CD14-positive monocyte (primary cell): ENCODE results near the gene RPS21. TPM values are rescaled to one million over a fixed set of nuclear protein-coding genes. Genes with fewer than 3 reads are reported as not detected.
A peak's percentile ranks its signal among the peaks of the same experiment; 100 is the strongest.

ENCODE experiments used
- DNase-seq, 3 donors: peaks; one replicate each; pipeline ENCODE4 v3.0.0-alpha.2; 2011 to 2022
- H2AFZ ChIP-seq: 2 replicates; pipeline ENCODE4 v1.6.0; 2012; ENCODE audit warnings: mild to moderate bottlenecking, low read depth, low read length, inconsistent platforms; ENCODE audit not compliant: insufficient read depth, poor library complexity, severe bottlenecking
- H3K27ac ChIP-seq, 2 donors: 1 replicate in 1 of 2; 2 replicates in 1 of 2; pipeline ENCODE4 v1.5.1; 2012 to 2013; ENCODE audit warnings: low read length in 2 of 2, control low read depth in 1 of 2, inconsistent platforms in 1 of 2, low read depth in 1 of 2, mild to moderate bottlenecking in 1 of 2
- H3K27me3 ChIP-seq, 2 donors: one replicate each; pipeline versions ENCODE4 v1.6.0 to v1.6.1; 2011 to 2013; ENCODE audit warnings: low read length in 2 of 2; ENCODE audit not compliant: control insufficient read depth in 2 of 2, insufficient read depth in 2 of 2
- H3K36me3 ChIP-seq, 2 donors: replicated peaks in 1 of 2; 1 replicate in 1 of 2; 2 replicates in 1 of 2; pipeline versions ENCODE4 v1.5.1 to v1.6.1; 2012 to 2013; ENCODE audit warnings: low read length in 2 of 2, control low read depth in 1 of 2, inconsistent platforms in 1 of 2, mild to moderate bottlenecking in 1 of 2; ENCODE audit not compliant: insufficient read depth in 2 of 2, control insufficient read depth in 1 of 2
- H3K4me1 ChIP-seq, 2 donors: 1 replicate in 1 of 2; 2 replicates in 1 of 2; pipeline versions ENCODE4 v1.5.1 to v1.6.1; 2012 to 2013; ENCODE audit warnings: low read length in 2 of 2, control low read depth in 1 of 2, inconsistent platforms in 1 of 2, mild to moderate bottlenecking in 1 of 2, moderate library complexity in 1 of 2; ENCODE audit not compliant: insufficient read depth in 2 of 2, control insufficient read depth in 1 of 2
- H3K4me2 ChIP-seq: replicated peaks from 2 replicates; pipeline ENCODE3; 2012; ENCODE audit warnings: low read length, moderate library complexity, mild to moderate bottlenecking; ENCODE audit not compliant: poor library complexity, severe bottlenecking; ENCODE audit errors: extremely low read depth
- H3K4me3 ChIP-seq, 3 experiments: fragments of 200-600 bp in 1 of 3; sonication (generic) in 1 of 3; replicated peaks in 1 of 3; 1 replicate in 2 of 3; 2 replicates in 1 of 3; pipeline ENCODE4 v1.5.1; 2011 to 2013; ENCODE audit warnings: low read length in 3 of 3, mild to moderate bottlenecking in 3 of 3, control low read depth in 2 of 3, low read depth in 2 of 3, inconsistent platforms in 1 of 3, moderate library complexity in 1 of 3
- H3K79me2 ChIP-seq: 2 replicates; pipeline ENCODE4 v1.6.0; 2012; ENCODE audit warnings: mild to moderate bottlenecking, control low read depth, inconsistent platforms, low read length, moderate library complexity; ENCODE audit not compliant: insufficient read depth
- H3K9ac ChIP-seq: 2 replicates; pipeline ENCODE4 v1.6.0; 2017; ENCODE audit warnings: low read length, mild to moderate bottlenecking; ENCODE audit not compliant: insufficient read depth, poor library complexity, severe bottlenecking
- H3K9me3 ChIP-seq, 2 donors: replicated peaks in 1 of 2; 1 replicate in 1 of 2; 2 replicates in 1 of 2; pipeline versions ENCODE4 v1.5.1 to v1.6.1; 2012 to 2013; ENCODE audit warnings: low read length in 2 of 2, control low read depth in 1 of 2; ENCODE audit not compliant: control insufficient read depth in 1 of 2, insufficient read depth in 1 of 2
- H4K20me1 ChIP-seq: 2 replicates; pipeline ENCODE4 v1.6.0; 2012; ENCODE audit warnings: mild to moderate bottlenecking, low read length, control low read depth, moderate library complexity; ENCODE audit not compliant: insufficient read depth
- H3K27ac Mint-ChIP-seq, 7 donors: one replicate each; pipeline ENCODE4 v1.8.0; 2020; ENCODE audit warnings: mild to moderate bottlenecking in 7 of 7, mixed read lengths in 7 of 7, moderate library complexity in 6 of 7, inconsistent platforms in 2 of 7
- H3K27me3 Mint-ChIP-seq, 3 donors: one replicate each; pipeline ENCODE4 v1.8.0; 2021 to 2022; ENCODE audit warnings: low read depth in 3 of 3, mild to moderate bottlenecking in 3 of 3, mixed read lengths in 3 of 3, moderate library complexity in 3 of 3, inconsistent platforms in 1 of 3
- H3K36me3 Mint-ChIP-seq, 2 donors: one replicate each; pipeline ENCODE4 v1.8.0; 2020; ENCODE audit warnings: mixed read lengths in 2 of 2, inconsistent platforms in 1 of 2, mild to moderate bottlenecking in 1 of 2
- H3K4me1 Mint-ChIP-seq: one replicate; pipeline ENCODE4 v1.8.0; 2020; ENCODE audit warnings: mild to moderate bottlenecking, mixed read lengths
- H3K4me3 Mint-ChIP-seq, 2 donors: one replicate each; pipeline ENCODE4 v1.8.0; 2020; ENCODE audit warnings: mild to moderate bottlenecking in 2 of 2, mixed read lengths in 2 of 2, moderate library complexity in 1 of 2
- H3K9me3 Mint-ChIP-seq, 7 donors: one replicate each; pipeline ENCODE4 v1.8.0; 2020 to 2022; ENCODE audit warnings: mixed read lengths in 7 of 7, mild to moderate bottlenecking in 6 of 7, moderate library complexity in 6 of 7, inconsistent platforms in 2 of 7
- WGBS: methylation state at CpG from one replicate; pipeline ENCODE4 v1.1.5; 2013; ENCODE audit warnings: missing lambda C conversion rate; ENCODE audit not compliant: insufficient coverage; 5-methylcytosine and 5-hydroxymethylcytosine counted together
- intact Hi-C, 2 donors: fragments of 100-400 bp; cut with micrococcal nuclease; formaldehyde crosslinking; loops; one replicate each; pipeline versions ENCODE4 v1.15.0 to v1.15.1; 2023
- polyA plus RNA-seq, 3 donors: library from polyadenylated mRNA; depleted of rRNA in 1 of 3; unstranded in 2 of 3; stranded (reverse) in 1 of 3; fragments of 300-500 nt in 2 of 3; fragments of >200 nt in 1 of 3; fragmentation: Illumina TruSeq in 2 of 3; gene quantifications; 1 replicate in 2 of 3; 2 replicates in 1 of 3; pipeline ENCODE4 v1.2.3, GENCODE V29; 2012 to 2021
- TF ChIP-seq, protein P1 (sequence below): fragments of 200-600 bp; IDR thresholded peaks from one replicate; pipeline ENCODE4 v1.8.0; 2022; ENCODE audit warnings: antibody characterized with exemption, mild to moderate bottlenecking

The RPS21 gene
- polyA plus RNA-seq, 3 donors, result 799 to 6,263 (median 968) TPM

DNA sequence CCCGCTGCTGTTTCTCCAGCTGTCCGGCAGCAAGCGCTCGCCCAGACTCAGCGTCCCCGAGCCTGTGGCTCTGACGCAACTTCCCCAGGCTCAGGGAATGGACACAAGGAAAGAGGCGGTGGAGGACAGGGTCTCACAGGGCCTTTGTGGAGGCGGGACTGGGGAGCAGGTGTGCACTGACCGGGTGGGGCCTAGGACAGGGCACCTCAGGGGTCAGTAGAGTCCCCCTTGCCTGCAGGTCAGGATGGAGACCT is 39.8 kb upstream of the RPS21 start:
- H3K79me2 ChIP-seq, result no peaks in the 10 kb centered on the region
- Mint-ChIP-seq H3K9me3 (peaks cover 3 to 14% (median 9%) of the 10 kb centered on the region in 7 donors), H3K36me3 (no peaks in the 10 kb centered on the region), H3K27me3 (peaks cover under 1 to 5% (median 4%) of the 10 kb centered on the region in 3 donors), H3K27ac (no peak overlapping the region), H3K4me1 (no peaks in the 10 kb centered on the region), H3K4me3 (no peak overlapping the region)
- TF ChIP-seq, protein P1, sequence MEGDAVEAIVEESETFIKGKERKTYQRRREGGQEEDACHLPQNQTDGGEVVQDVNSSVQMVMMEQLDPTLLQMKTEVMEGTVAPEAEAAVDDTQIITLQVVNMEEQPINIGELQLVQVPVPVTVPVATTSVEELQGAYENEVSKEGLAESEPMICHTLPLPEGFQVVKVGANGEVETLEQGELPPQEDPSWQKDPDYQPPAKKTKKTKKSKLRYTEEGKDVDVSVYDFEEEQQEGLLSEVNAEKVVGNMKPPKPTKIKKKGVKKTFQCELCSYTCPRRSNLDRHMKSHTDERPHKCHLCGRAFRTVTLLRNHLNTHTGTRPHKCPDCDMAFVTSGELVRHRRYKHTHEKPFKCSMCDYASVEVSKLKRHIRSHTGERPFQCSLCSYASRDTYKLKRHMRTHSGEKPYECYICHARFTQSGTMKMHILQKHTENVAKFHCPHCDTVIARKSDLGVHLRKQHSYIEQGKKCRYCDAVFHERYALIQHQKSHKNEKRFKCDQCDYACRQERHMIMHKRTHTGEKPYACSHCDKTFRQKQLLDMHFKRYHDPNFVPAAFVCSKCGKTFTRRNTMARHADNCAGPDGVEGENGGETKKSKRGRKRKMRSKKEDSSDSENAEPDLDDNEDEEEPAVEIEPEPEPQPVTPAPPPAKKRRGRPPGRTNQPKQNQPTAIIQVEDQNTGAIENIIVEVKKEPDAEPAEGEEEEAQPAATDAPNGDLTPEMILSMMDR, result no peak
- no peak overlapping the region for H3K27ac ChIP-seq
- WGBS, result 80% methylated on average over 10 of the region's 10 CpGs
- intact Hi-C loops, result no loop called here
- no peaks in the 10 kb centered on the region for H4K20me1 ChIP-seq
- no peaks in the 10 kb centered on the region for H3K4me1 ChIP-seq
- no peaks in the 10 kb centered on the region for H3K36me3 ChIP-seq
- H3K4me2 ChIP-seq, result no peak overlapping the region
- H3K27me3 ChIP-seq, result no peaks in the 10 kb centered on the region
- DNase-seq, result no peak
- H3K9me3 ChIP-seq, result no peaks in the 10 kb centered on the region
- no peak overlapping the region for H3K4me3 ChIP-seq
- no peak overlapping the region for H3K9ac ChIP-seq
- H2AFZ ChIP-seq, result no peak overlapping the region

DNA sequence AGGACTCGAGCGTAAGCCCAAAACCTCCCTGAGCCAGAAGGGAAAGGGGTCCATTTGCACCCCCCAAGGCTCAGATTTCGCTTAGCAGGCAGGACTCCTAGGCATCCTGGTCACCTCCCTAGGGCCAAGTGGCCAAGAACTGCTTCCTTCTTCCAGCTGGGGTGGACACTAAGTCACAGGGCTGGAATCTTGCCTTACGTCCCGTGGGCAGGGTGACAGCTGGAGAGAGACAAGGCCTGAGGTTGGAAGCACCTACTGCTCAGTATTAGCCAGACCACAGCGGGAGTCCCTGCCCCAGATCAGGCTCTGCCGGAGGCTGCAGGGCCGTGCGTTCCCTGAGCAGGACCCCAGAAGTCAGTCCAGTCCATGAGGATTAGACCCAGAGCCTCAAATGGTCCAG is 39.5 kb upstream of the RPS21 start:
- Histone ChIP-seq H3K27me3 (no peaks in the 10 kb centered on the region), H3K27ac (no peak overlapping the region), H3K36me3 (no peaks in the 10 kb centered on the region), H3K4me2 (no peak overlapping the region), H2AFZ (no peak overlapping the region), H4K20me1 (no peaks in the 10 kb centered on the region), H3K9ac (no peak overlapping the region), H3K9me3 (no peaks in the 10 kb centered on the region), H3K4me3 (no peak overlapping the region), H3K4me1 (no peaks in the 10 kb centered on the region), H3K79me2 (no peaks in the 10 kb centered on the region)
- no peaks in the 10 kb centered on the region for H3K4me1 Mint-ChIP-seq
- TF ChIP-seq, protein P1, result no peak
- peaks cover 2 to 4% (median 3%) of the 10 kb centered on the region in 3 donors for H3K27me3 Mint-ChIP-seq
- H3K36me3 Mint-ChIP-seq, result no peaks in the 10 kb centered on the region
- 87% methylated on average over 9 of the region's 9 CpGs for WGBS
- peaks cover 3 to 13% (median 9%) of the 10 kb centered on the region in 7 donors for H3K9me3 Mint-ChIP-seq
- intact Hi-C loops, result no loop called here
- peak overlapping the region in 1 of 7 donors; percentile 12 for H3K27ac Mint-ChIP-seq
- H3K4me3 Mint-ChIP-seq, result no peak overlapping the region
- no peak for DNase-seq
